ENCODE results near the gene GAD2. TPM values are rescaled to one million over a fixed set of nuclear protein-coding genes. Genes with fewer than 3 reads are reported as not detected.

GAD2 gene
- total RNA-seq, 1 donor, result not detected

DNA sequence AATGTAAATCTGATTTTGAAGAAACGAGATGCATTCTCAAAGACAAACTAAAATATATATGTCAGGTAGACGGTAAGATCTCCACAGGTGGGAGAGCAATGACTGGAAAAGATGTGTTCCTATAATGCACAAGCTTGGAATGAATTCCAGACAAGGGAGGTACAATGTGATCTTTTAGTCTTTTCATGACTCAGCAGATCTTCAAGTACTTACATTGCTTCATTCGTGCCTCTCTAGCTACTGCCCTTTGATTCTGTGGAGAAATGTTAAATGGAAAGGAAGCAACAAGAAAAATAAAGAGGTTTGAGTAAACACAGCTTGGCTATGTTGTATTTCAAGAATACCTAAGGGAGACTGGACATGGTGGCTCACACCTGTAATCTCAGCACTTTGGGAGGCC, 106.6 kb downstream of the GAD2 start:
- no peak for DNase-seq (ENCODE audit: low read depth)
- H3K4me3 ChIP-seq (ENCODE audit: low read depth, low read length), result no peak overlapping the region
- TF ChIP-seq, protein P1, sequence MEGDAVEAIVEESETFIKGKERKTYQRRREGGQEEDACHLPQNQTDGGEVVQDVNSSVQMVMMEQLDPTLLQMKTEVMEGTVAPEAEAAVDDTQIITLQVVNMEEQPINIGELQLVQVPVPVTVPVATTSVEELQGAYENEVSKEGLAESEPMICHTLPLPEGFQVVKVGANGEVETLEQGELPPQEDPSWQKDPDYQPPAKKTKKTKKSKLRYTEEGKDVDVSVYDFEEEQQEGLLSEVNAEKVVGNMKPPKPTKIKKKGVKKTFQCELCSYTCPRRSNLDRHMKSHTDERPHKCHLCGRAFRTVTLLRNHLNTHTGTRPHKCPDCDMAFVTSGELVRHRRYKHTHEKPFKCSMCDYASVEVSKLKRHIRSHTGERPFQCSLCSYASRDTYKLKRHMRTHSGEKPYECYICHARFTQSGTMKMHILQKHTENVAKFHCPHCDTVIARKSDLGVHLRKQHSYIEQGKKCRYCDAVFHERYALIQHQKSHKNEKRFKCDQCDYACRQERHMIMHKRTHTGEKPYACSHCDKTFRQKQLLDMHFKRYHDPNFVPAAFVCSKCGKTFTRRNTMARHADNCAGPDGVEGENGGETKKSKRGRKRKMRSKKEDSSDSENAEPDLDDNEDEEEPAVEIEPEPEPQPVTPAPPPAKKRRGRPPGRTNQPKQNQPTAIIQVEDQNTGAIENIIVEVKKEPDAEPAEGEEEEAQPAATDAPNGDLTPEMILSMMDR (IDR thresholded peaks at IDR 0.05; ENCODE audit: insufficient read depth, low read length), result no peak

DNA sequence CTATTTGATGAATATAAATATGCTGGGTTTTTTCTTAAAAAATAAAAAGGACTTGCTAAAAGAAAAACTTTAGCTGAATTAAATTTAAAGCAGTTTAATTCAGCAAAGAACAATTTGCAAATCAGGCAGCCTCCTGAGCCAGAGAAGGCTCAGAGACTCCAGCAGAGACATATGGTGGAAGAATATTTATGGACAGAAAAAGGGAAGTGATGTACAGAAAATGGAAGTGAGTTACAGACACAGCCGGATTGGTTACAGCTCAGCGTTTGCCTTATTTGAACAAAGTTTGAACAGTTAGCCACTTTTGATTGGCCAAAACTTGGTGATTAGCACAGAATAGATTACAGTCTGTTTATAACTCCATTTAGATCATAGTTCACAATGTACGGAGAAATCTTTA, 110.3 kb downstream of the GAD2 start:
- H3K4me3 ChIP-seq (ENCODE audit: low read depth, low read length), result no peak overlapping the region
- TF ChIP-seq, protein P1 (IDR thresholded peaks at IDR 0.05; ENCODE audit: insufficient read depth, low read length), result no peak
- no peak for DNase-seq (ENCODE audit: low read depth)

DNA sequence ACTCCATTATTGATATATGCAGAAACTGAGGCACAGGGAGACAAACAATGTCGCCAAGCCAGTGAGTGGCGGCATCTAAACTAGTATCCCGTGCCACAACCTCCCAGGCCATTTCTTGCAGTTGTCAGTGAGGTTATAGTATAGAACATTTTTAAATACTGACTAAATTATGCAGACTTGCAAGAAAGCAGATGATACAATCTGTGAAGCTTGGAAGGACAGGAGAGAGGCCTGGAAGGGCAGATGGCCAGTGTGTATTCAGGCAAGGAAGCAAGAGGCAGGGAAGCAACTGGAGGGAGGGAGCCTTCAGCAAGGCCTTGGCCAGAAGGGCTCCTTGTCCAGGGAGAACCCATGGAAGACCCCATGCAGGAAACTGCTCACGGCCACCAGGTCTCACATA, 111.2 kb downstream of the GAD2 start:
- TF ChIP-seq, protein P1 (IDR thresholded peaks at IDR 0.05; ENCODE audit: insufficient read depth, low read length), result no peak
- no peak for DNase-seq (ENCODE audit: low read depth)
- no peak overlapping the region for H3K4me3 ChIP-seq (ENCODE audit: low read depth, low read length)

DNA sequence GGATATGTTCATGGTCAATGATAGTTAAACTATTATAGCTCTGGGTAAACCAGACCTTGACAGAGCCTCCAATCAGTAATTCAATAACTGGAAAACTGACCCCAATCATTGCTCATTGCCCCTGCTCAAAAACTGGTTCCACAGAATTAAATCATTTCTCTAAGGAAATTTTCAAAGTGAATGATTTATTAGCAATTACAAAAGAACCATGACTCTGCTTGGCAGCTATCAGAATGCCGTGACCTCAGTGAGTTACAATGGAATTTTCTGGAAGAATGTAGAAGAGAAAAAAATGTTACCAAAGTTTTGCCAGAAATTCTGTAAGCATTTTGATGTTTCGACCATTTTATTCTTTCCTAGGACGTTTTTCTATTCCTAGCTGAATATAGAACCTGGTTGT, 114.8 kb downstream of the GAD2 start:
- TF ChIP-seq, protein P1 (IDR thresholded peaks at IDR 0.05; ENCODE audit: insufficient read depth, low read length), result no peak
- peak; percentile 41 for DNase-seq (ENCODE audit: low read depth)
- no peak overlapping the region for H3K4me3 ChIP-seq (ENCODE audit: low read depth, low read length)

DNA sequence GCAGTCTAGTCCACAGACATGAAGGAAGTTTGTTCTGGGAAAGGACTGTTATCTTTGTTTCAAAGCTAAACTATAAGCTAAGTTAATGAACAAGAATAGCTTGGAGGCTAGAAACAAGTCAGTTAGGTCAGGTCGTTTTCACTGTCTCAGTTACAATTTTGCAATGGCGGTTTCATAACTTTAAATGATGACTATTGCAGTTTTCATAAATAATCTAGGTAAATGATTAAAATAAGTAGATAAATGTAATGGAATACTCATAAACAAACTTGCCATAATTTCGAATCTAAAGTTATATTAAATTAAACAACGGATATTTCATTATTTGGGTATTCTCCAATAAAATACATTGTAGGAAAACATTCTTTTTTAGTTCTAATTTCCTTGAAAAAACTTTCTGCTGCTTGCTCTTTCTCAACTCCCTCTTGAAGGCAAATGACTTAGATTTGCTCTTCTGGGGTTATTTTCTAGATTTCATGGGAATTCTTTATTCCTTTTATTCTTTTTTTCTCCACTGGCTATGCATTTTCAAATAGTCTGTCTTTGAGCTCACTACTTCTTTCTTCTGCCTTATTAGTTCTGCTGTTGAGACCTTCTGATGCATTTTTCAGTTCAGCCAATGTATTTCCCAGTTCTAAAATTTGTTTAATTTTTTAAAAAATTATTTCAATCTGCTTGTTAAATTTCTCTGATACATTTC, 117.8 kb downstream of the GAD2 start:
- H3K4me3 ChIP-seq (ENCODE audit: low read depth, low read length), result no peak overlapping the region
- TF ChIP-seq, protein P1 (IDR thresholded peaks at IDR 0.05; ENCODE audit: insufficient read depth, low read length), result no peak
- DNase-seq (ENCODE audit: low read depth), result no peak

DNA sequence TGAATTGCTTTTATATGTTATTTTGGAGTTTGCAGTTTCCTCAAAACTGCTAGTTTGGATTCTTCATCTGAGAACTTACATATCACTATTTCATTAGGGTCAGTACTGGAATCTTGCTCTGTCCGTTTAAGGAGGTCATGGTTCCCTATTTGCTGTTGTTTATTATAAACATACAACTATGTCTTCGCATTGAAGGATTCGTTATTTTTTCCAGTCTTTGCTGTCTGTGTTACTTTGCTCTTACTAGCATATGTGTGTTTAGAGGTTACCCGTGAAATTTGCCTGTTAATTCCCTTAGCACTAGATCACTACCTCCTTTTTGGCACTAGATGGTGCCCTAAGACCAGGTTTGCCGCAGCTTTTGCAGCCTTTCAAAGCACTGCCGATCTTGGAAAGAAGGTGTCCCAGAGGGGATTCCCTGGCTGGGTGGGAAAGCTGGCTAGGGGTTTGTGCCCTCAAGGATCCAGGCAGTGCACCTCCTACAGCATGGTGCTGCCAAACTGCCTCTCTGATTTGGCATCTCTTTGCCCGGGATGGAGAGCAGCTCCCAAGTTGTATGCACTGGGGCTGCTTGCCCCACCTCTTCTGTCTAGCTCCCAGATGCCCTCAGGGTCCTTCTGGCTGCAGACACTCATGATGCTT, 118.5 kb downstream of the GAD2 start:
- TF ChIP-seq, protein P1 (IDR thresholded peaks at IDR 0.05; ENCODE audit: insufficient read depth, low read length), result peak; percentile 83
- peak; percentile 82 for DNase-seq (ENCODE audit: low read depth)
- peak overlapping the region; percentile 55 for H3K4me3 ChIP-seq (ENCODE audit: low read depth, low read length)
